ENCODE measurements around the gene SRR. TPM values are rescaled to one million over a fixed set of nuclear protein-coding genes. Genes with fewer than 3 reads are reported as not detected.

SRR gene, protein sequence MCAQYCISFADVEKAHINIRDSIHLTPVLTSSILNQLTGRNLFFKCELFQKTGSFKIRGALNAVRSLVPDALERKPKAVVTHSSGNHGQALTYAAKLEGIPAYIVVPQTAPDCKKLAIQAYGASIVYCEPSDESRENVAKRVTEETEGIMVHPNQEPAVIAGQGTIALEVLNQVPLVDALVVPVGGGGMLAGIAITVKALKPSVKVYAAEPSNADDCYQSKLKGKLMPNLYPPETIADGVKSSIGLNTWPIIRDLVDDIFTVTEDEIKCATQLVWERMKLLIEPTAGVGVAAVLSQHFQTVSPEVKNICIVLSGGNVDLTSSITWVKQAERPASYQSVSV
- total RNA-seq: 12.7 and 19.7 TPM in 2 replicates

GRCh38 chr17:2303204-2304188 lies at the start of gene SRR, which contains the start of gene SMG6:
TSS of gene SRR (plus strand) at chr17:2303950. CDS start at chr17:2315561, 11,611 bp downstream.
TSS of gene SMG6 (minus strand) at chr17:2303785. CDS start at chr17:2303720, 65 bp downstream.

DNA sequence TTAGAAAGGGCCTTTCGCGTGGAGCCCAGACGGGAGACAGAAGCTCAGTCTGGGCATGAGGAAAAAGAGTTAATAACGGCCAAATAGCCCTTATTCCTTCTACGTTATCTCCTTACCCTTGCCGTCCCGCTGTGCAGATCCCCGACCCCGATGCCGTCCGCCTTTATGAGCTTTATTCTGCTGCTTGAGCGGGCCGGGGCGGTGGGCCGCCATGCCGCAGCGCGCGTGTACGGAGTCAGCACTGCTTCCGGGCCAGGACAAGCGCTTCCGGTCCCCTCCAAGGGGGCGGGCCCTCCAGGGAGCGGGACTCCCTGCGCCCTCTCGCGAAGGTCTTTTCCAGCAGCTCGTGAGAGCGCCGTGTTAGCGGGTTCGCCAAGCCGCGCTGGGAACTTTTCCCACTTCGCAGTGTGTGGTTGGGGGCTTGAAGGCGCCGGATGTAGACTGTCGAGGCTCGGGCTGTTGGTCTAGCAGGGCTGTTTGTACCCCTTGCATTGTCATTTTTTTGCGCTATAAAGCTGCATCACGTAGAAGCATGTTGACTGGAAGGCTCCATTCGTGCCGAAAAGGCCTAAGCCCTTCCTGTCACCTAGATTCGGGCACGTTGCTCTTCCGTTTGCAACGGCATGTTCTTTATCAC lies 32.6 kb downstream of the SRR start, which contains the start of gene TSR1:
Gene TSR1 (minus strand): TSS at position 243 of the 637 bp plus-strand sequence. CDS start 30 bp downstream, at position 213.

GRCh38 chr17:2336852-2337543 lies 33.2 kb downstream of the SRR start, which contains the start of gene SGSM2:
TSS of gene SGSM2 (plus strand) at chr17:2337501. CDS start at chr17:2337689, 188 bp downstream.

Other genes starting within 250 kb of the SRR start
- gene HIC1, start 248.8 kb upstream of the SRR start, total RNA-seq: 57.5 and 67.1 TPM in 2 replicates
- 27.0 and 37.5 TPM in 2 replicates for gene SMG6, start 165 bp upstream of the SRR start, total RNA-seq
- 66.0 and 100 TPM in 2 replicates for gene TSR1, start 32.5 kb downstream of the SRR start, total RNA-seq
- 22.8 and 39.2 TPM in 2 replicates for gene SGSM2, start 33.6 kb downstream of the SRR start, total RNA-seq
- gene MNT, start 97.1 kb downstream of the SRR start, total RNA-seq: 5.8 and 7.6 TPM in 2 replicates
- 15.5 and 15.8 TPM in 2 replicates for gene METTL16, start 207.9 kb downstream of the SRR start, total RNA-seq